Activated CD8-positive, alpha-beta memory T cell treated with anti-CD3 and anti-CD28 coated beads, Interleukin-2, amount 50 U/mL, for 4 hours (primary cell): ENCODE data around the gene PITPNM3.

Experiments used
- DNase-seq: peaks from one replicate; pipeline ENCODE4 v3.0.0-alpha.2; 2020

The PITPNM3 gene

GRCh38 chr17:6435968-6436367, 120.4 kb downstream of the PITPNM3 start:
- DNase-seq = peak; percentile 60

- no peak for DNase-seq
Measured at GRCh38 chr17:6435051-6435450, 121.3 kb downstream of the PITPNM3 start, which contains the start of gene AIPL1. TSS of gene AIPL1 (minus strand) at chr17:6435121. CDS start at chr17:6435104, 17 bp downstream.

GRCh38 chr17:6430769-6431168, 125.6 kb downstream of the PITPNM3 start:
- no peak for DNase-seq

- DNase-seq = no peak
Measured at GRCh38 chr17:6429266-6429665, 127.1 kb downstream of the PITPNM3 start.

GRCh38 chr17:6428207-6428965, 128.0 kb downstream of the PITPNM3 start:
- no peak for DNase-seq

- no peak for DNase-seq
Measured at GRCh38 chr17:6427279-6427781, 129.0 kb downstream of the PITPNM3 start.

GRCh38 chr17:6426356-6427101, 129.8 kb downstream of the PITPNM3 start:
- DNase-seq = no peak

GRCh38 chr17:6425407-6425806, 130.9 kb downstream of the PITPNM3 start:
- DNase-seq = no peak

GRCh38 chr17:6423931-6424330, 132.4 kb downstream of the PITPNM3 start:
- DNase-seq = no peak

GRCh38 chr17:6422654-6423241, 133.6 kb downstream of the PITPNM3 start:
- DNase-seq = no peak

GRCh38 chr17:6421700-6422604, 134.4 kb downstream of the PITPNM3 start:
- peak; percentile 70 for DNase-seq

- no peak for DNase-seq
Measured at GRCh38 chr17:6420173-6420641, 136.1 kb downstream of the PITPNM3 start.

GRCh38 chr17:6415616-6416015, 140.7 kb downstream of the PITPNM3 start:
- no peak for DNase-seq

GRCh38 chr17:6413065-6413464, 143.3 kb downstream of the PITPNM3 start:
- DNase-seq = no peak

- DNase-seq = no peak
Measured at GRCh38 chr17:6408735-6409134, 147.6 kb downstream of the PITPNM3 start.

GRCh38 chr17:6408276-6408675, 148.1 kb downstream of the PITPNM3 start:
- no peak for DNase-seq

- DNase-seq = no peak
Measured at GRCh38 chr17:6402258-6402657, 154.1 kb downstream of the PITPNM3 start.
